Measurements from ENCODE around the gene PTPRM. TPM values are rescaled to one million over a fixed set of nuclear protein-coding genes. Genes with fewer than 3 reads are reported as not detected.

Gene PTPRM
- total RNA-seq, 1 experiment from 2014 or later, result 11.1 TPM

DNA sequence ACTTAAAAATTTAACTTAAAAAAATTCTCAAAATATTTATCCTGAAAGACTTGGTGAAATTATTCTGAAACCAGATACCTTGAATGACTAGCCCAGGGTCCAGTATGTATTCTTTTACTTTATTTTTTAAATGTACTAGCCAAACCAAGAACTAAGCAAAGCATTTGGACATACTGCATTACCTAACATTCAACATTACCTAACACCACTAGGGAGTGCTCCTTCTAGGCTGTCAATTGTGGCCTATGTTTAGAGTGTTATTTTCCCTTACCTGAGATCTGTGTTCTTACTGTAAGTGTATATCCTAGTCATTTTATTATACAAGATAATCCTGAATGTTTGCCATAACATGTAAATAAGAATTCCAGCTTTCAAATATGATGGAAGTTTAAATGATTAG lies 496.6 kb downstream of the PTPRM start:
- TF ChIP-seq ZNF232 (CRISPR knock-in tag; IDR thresholded peaks at IDR 0.05), result no peak
- TF ChIP-seq, protein P1, sequence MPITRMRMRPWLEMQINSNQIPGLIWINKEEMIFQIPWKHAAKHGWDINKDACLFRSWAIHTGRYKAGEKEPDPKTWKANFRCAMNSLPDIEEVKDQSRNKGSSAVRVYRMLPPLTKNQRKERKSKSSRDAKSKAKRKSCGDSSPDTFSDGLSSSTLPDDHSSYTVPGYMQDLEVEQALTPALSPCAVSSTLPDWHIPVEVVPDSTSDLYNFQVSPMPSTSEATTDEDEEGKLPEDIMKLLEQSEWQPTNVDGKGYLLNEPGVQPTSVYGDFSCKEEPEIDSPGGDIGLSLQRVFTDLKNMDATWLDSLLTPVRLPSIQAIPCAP (CRISPR knock-in tag; IDR thresholded peaks at IDR 0.05), result no peak
- TF ChIP-seq, protein P2, sequence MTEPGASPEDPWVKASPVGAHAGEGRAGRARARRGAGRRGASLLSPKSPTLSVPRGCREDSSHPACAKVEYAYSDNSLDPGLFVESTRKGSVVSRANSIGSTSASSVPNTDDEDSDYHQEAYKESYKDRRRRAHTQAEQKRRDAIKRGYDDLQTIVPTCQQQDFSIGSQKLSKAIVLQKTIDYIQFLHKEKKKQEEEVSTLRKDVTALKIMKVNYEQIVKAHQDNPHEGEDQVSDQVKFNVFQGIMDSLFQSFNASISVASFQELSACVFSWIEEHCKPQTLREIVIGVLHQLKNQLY (CRISPR knock-in tag; IDR thresholded peaks at IDR 0.05), result no peak
- TF ChIP-seq NR3C1 (CRISPR knock-in tag; conservative IDR thresholded peaks at IDR 0.05; ENCODE audit: low read depth), result no peak
- no peak for TF ChIP-seq ETV6 (CRISPR knock-in tag; IDR thresholded peaks at IDR 0.05)
- TF ChIP-seq EMX1 (CRISPR knock-in tag; IDR thresholded peaks at IDR 0.05), result no peak
- TF ChIP-seq, protein P3, sequence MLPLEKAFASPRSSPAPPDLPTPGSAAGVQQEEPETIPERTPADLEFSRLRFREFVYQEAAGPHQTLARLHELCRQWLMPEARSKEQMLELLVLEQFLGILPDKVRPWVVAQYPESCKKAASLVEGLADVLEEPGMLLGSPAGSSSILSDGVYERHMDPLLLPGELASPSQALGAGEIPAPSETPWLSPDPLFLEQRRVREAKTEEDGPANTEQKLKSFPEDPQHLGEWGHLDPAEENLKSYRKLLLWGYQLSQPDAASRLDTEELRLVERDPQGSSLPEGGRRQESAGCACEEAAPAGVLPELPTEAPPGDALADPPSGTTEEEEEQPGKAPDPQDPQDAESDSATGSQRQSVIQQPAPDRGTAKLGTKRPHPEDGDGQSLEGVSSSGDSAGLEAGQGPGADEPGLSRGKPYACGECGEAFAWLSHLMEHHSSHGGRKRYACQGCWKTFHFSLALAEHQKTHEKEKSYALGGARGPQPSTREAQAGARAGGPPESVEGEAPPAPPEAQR (CRISPR knock-in tag; IDR thresholded peaks at IDR 0.05), result no peak
- TF ChIP-seq, protein P4, sequence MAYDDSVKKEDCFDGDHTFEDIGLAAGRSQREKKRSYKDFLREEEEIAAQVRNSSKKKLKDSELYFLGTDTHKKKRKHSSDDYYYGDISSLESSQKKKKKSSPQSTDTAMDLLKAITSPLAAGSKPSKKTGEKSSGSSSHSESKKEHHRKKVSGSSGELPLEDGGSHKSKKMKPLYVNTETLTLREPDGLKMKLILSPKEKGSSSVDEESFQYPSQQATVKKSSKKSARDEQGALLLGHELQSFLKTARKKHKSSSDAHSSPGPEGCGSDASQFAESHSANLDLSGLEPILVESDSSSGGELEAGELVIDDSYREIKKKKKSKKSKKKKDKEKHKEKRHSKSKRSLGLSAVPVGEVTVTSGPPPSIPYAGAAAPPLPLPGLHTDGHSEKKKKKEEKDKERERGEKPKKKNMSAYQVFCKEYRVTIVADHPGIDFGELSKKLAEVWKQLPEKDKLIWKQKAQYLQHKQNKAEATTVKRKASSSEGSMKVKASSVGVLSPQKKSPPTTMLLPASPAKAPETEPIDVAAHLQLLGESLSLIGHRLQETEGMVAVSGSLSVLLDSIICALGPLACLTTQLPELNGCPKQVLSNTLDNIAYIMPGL (CRISPR knock-in tag; IDR thresholded peaks at IDR 0.05), result no peak
- TF ChIP-seq FOXP1 (CRISPR knock-in tag; IDR thresholded peaks at IDR 0.05; ENCODE audit: borderline replicate concordance), result no peak
- TF ChIP-seq, protein P5, sequence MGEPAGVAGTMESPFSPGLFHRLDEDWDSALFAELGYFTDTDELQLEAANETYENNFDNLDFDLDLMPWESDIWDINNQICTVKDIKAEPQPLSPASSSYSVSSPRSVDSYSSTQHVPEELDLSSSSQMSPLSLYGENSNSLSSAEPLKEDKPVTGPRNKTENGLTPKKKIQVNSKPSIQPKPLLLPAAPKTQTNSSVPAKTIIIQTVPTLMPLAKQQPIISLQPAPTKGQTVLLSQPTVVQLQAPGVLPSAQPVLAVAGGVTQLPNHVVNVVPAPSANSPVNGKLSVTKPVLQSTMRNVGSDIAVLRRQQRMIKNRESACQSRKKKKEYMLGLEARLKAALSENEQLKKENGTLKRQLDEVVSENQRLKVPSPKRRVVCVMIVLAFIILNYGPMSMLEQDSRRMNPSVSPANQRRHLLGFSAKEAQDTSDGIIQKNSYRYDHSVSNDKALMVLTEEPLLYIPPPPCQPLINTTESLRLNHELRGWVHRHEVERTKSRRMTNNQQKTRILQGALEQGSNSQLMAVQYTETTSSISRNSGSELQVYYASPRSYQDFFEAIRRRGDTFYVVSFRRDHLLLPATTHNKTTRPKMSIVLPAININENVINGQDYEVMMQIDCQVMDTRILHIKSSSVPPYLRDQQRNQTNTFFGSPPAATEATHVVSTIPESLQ (CRISPR knock-in tag; IDR thresholded peaks at IDR 0.05), result no peak
- no peak for ATAC-seq
- CTCF ChIA-PET, result no interaction called here
- Mint-ChIP-seq H3K27ac (no peak overlapping the region), H3K9me3 (no peaks in the 10 kb centered on the region), H3K4me1 (peaks cover 32% of the 10 kb centered on the region), H3K27me3 (ENCODE audit: low read depth) (no peaks in the 10 kb centered on the region), H3K4me3 (peak overlapping the region; percentile 79), H3K36me3 (no peaks in the 10 kb centered on the region)
- POLR2A ChIA-PET, result no interaction called here
- no peak for DNase-seq (ENCODE audit: low spot score)

DNA sequence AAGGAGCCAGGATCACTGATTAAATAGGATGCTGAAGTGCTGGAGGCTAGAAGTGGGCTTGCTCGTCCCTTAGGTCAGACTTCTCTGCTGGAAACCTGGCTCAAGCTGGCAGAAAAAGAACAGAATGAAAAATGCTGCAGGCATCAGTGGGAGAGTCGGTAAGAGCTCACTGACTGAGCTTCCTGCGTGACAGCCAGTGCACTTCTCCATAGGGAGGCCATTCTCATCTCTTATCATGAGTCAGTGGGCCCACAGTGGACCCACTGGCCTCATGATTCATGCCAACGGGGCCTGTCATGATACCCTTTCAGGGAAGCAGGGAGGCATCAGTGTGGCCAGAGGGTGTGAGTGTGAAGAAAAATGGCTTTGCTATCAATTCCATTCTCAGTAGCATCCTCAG lies 498.2 kb downstream of the PTPRM start:
- Mint-ChIP-seq H3K9me3 (no peaks in the 10 kb centered on the region), H3K27ac (peak overlapping the region; percentile 63; the same call in 1 of the 2 replicates), H3K4me3 (no peak overlapping the region), H3K36me3 (0 out of 2 replicates have a peak, but pooled peaks cover 3% of the 10 kb centered on the region), H3K4me1 (peaks cover 32% of the 10 kb centered on the region), H3K27me3 (ENCODE audit: low read depth) (no peaks in the 10 kb centered on the region)
- ATAC-seq (peak; percentile 36), DNase-seq (ENCODE audit: low spot score) (no peak)
- ChIA-PET CTCF (interaction anchor here (0.6 kb wide), 1 partner anchor 12 kb away, joined by 3 read pairs; no protein-coding TSS in a partner anchor), POLR2A (no interaction called here)
- no peak for TF ChIP-seq SMAD3 (CRISPR knock-in tag; IDR thresholded peaks at IDR 0.05; ENCODE audit: borderline replicate concordance)
- no peak for TF ChIP-seq CREB1 (CRISPR knock-in tag; IDR thresholded peaks at IDR 0.05)
- no peak for TF ChIP-seq SMAD4 (CRISPR knock-in tag; IDR thresholded peaks at IDR 0.05)
- TF ChIP-seq, protein P6, sequence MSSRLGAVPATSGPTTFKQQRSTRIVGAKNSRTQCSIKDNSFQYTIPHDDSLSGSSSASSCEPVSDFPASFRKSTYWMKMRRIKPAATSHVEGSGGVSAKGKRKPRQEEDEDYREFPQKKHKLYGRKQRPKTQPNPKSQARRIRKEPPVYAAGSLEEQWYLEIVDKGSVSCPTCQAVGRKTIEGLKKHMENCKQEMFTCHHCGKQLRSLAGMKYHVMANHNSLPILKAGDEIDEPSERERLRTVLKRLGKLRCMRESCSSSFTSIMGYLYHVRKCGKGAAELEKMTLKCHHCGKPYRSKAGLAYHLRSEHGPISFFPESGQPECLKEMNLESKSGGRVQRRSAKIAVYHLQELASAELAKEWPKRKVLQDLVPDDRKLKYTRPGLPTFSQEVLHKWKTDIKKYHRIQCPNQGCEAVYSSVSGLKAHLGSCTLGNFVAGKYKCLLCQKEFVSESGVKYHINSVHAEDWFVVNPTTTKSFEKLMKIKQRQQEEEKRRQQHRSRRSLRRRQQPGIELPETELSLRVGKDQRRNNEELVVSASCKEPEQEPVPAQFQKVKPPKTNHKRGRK (CRISPR knock-in tag; IDR thresholded peaks at IDR 0.05; ENCODE audit: borderline replicate concordance), result no peak
- TF ChIP-seq, protein P7, sequence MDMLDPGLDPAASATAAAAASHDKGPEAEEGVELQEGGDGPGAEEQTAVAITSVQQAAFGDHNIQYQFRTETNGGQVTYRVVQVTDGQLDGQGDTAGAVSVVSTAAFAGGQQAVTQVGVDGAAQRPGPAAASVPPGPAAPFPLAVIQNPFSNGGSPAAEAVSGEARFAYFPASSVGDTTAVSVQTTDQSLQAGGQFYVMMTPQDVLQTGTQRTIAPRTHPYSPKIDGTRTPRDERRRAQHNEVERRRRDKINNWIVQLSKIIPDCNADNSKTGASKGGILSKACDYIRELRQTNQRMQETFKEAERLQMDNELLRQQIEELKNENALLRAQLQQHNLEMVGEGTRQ (CRISPR knock-in tag; IDR thresholded peaks at IDR 0.05), result no peak
- TF ChIP-seq, protein P8, sequence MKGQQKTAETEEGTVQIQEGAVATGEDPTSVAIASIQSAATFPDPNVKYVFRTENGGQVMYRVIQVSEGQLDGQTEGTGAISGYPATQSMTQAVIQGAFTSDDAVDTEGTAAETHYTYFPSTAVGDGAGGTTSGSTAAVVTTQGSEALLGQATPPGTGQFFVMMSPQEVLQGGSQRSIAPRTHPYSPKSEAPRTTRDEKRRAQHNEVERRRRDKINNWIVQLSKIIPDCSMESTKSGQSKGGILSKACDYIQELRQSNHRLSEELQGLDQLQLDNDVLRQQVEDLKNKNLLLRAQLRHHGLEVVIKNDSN (CRISPR knock-in tag; IDR thresholded peaks at IDR 0.05), result no peak
- no peak for TF ChIP-seq HMGA2 (CRISPR knock-in tag; IDR thresholded peaks at IDR 0.05)
- TF ChIP-seq, protein P9, sequence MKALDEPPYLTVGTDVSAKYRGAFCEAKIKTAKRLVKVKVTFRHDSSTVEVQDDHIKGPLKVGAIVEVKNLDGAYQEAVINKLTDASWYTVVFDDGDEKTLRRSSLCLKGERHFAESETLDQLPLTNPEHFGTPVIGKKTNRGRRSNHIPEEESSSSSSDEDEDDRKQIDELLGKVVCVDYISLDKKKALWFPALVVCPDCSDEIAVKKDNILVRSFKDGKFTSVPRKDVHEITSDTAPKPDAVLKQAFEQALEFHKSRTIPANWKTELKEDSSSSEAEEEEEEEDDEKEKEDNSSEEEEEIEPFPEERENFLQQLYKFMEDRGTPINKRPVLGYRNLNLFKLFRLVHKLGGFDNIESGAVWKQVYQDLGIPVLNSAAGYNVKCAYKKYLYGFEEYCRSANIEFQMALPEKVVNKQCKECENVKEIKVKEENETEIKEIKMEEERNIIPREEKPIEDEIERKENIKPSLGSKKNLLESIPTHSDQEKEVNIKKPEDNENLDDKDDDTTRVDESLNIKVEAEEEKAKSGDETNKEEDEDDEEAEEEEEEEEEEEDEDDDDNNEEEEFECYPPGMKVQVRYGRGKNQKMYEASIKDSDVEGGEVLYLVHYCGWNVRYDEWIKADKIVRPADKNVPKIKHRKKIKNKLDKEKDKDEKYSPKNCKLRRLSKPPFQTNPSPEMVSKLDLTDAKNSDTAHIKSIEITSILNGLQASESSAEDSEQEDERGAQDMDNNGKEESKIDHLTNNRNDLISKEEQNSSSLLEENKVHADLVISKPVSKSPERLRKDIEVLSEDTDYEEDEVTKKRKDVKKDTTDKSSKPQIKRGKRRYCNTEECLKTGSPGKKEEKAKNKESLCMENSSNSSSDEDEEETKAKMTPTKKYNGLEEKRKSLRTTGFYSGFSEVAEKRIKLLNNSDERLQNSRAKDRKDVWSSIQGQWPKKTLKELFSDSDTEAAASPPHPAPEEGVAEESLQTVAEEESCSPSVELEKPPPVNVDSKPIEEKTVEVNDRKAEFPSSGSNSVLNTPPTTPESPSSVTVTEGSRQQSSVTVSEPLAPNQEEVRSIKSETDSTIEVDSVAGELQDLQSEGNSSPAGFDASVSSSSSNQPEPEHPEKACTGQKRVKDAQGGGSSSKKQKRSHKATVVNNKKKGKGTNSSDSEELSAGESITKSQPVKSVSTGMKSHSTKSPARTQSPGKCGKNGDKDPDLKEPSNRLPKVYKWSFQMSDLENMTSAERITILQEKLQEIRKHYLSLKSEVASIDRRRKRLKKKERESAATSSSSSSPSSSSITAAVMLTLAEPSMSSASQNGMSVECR (CRISPR knock-in tag; IDR thresholded peaks at IDR 0.05; ENCODE audit: borderline replicate concordance), result no peak
- TF ChIP-seq, protein P2 (CRISPR knock-in tag; IDR thresholded peaks at IDR 0.05), result no peak
- TF ChIP-seq ZNF396 (CRISPR knock-in tag; IDR thresholded peaks at IDR 0.05; ENCODE audit: borderline replicate concordance), result no peak
